PC-9 (cell line): ENCODE results near the gene BHLHE41. TPM values are rescaled to one million over a fixed set of nuclear protein-coding genes. Genes with fewer than 3 reads are reported as not detected.

Source experiments
- Bru-seq: library from RNA; stranded (reverse); fragments of 400-500 nt; gene quantifications from one replicate; lab custom pipeline; 2021; lab: Mats Ljungman, UMichigan
- BruChase-seq, 2 experiments: library from RNA; stranded (reverse); fragments of 400-500 nt; gene quantifications; one replicate each; lab custom pipeline; 2021; lab: Mats Ljungman, UMichigan
- BruUV-seq: library from RNA; stranded (reverse); fragments of 400-500 nt; replicated peaks from 2 replicates; lab custom pipeline; 2021; lab: Mats Ljungman, UMichigan
- CTCF ChIA-PET: fragments of 300-600 bp; sonication (Branson Sonifier 250); formaldehyde crosslinking; loops from one replicate; lab custom pipeline; 2022; ENCODE audit warnings: antibody characterized with exemption; lab: Charles Lee
- POLR2A ChIA-PET: fragments of 300-600 bp; sonication (Branson Sonifier 250); formaldehyde crosslinking; loops from one replicate; lab custom pipeline; 2022; ENCODE audit warnings: antibody characterized with exemption; ENCODE audit not compliant: unreplicated experiment; lab: Charles Lee
- DNase-seq, 2 experiments: peaks; one replicate each; pipeline versions ENCODE4 v3.0.0 to v3.0.0-alpha.2; 2015 to 2022; ENCODE audit warnings: mixed read lengths in 1 of 2
- H2AFZ ChIP-seq: fragments of 200-600 bp; sonication (generic); 2 replicates; pipeline ENCODE4 v1.8.1; 2017; ENCODE audit warnings: antibody characterized with exemption
- H3F3A ChIP-seq: fragments of 200-600 bp; sonication (generic); 2 replicates; pipeline ENCODE4 v1.8.1; 2017; ENCODE audit warnings: antibody characterized with exemption, mild to moderate bottlenecking, low read depth; ENCODE audit not compliant: insufficient read depth
- H3K27ac ChIP-seq: fragments of 200-600 bp; sonication (generic); 2 replicates; pipeline ENCODE4 v1.6.1; 2016; ENCODE audit warnings: mixed run types
- H3K27me3 ChIP-seq: fragments of 200-600 bp; sonication (generic); 2 replicates; pipeline ENCODE4 v1.6.1; 2016; ENCODE audit warnings: low read depth, mixed run types; ENCODE audit not compliant: insufficient read depth
- H3K36me3 ChIP-seq: fragments of 200-600 bp; sonication (generic); 2 replicates; pipeline ENCODE4 v1.6.1; 2016; ENCODE audit warnings: low read depth, mixed run types
- H3K4me1 ChIP-seq: fragments of 200-600 bp; sonication (generic); replicated peaks from 2 replicates; pipeline ENCODE4 v1.6.1; 2016; ENCODE audit warnings: mixed run types; ENCODE audit not compliant: insufficient read depth
- H3K4me2 ChIP-seq: fragments of 200-600 bp; sonication (generic); 2 replicates; pipeline ENCODE4 v1.6.1; 2017; ENCODE audit warnings: mixed run types
- H3K4me3 ChIP-seq: fragments of 200-600 bp; sonication (generic); 2 replicates; pipeline ENCODE4 v1.6.1; 2016; ENCODE audit warnings: mixed run types
- H3K79me2 ChIP-seq: fragments of 200-600 bp; sonication (generic); 2 replicates; pipeline ENCODE4 v1.6.1; 2017; ENCODE audit warnings: low read depth, mixed run types
- H3K9me2 ChIP-seq: fragments of 200-600 bp; sonication (generic); 2 replicates; pipeline ENCODE4 v1.8.1; 2017; ENCODE audit warnings: mild to moderate bottlenecking; ENCODE audit not compliant: insufficient read depth
- H3K9me3 ChIP-seq: fragments of 200-600 bp; sonication (generic); 2 replicates; pipeline ENCODE4 v1.8.1; 2016; ENCODE audit warnings: low read depth; ENCODE audit not compliant: insufficient read depth
- H4K20me1 ChIP-seq: fragments of 200-600 bp; sonication (generic); 2 replicates; pipeline ENCODE4 v1.8.1; 2017; ENCODE audit not compliant: insufficient read depth
- EZH2 ChIP-seq: fragments of 200-600 bp; sonication (generic); IDR thresholded peaks from 2 replicates; pipeline ENCODE4 v1.8.0; 2017; ENCODE audit warnings: antibody characterized with exemption, low read depth
- intact Hi-C: fragments of 100-400 bp; cut with micrococcal nuclease; formaldehyde crosslinking; loops from one replicate; pipeline ENCODE4 v1.10.0; 2022; ENCODE audit not compliant: unreplicated experiment
- long read RNA-seq: library from polyadenylated mRNA; stranded (forward); transcript quantifications from one replicate; pipeline ENCODE4 v2.0.0, GENCODE V29; 2022
- total RNA-seq: library from RNA; stranded (reverse); gene quantifications from 2 replicates; pipeline ENCODE4 v1.2.3, GENCODE V29; 2021
- TF ChIP-seq, protein P1 (sequence below): fragments of 200-600 bp; sonication (generic); conservative IDR thresholded peaks from 2 replicates; pipeline ENCODE4 v1.6.1; 2017; ENCODE audit warnings: mixed run types, antibody characterized with exemption, mild to moderate bottlenecking, moderate library complexity

Gene BHLHE41
- total RNA-seq (30.0 and 57.1 TPM in 2 replicates), Bru-seq, nascent RNA (percentile 84 among the genes with signal in this experiment), BruChase-seq, experiment 1, labeled RNA remaining after a 2-hour chase (percentile 96 among the genes with signal in this experiment), BruChase-seq, experiment 2, labeled RNA remaining after a 6-hour chase (percentile 96 among the genes with signal in this experiment)
- long read RNA-seq, transcript BHLHE41-201 (5 exons, 3,837 nt), result major isoform, 10 of 22 reads
- long read RNA-seq, partial matches to known transcripts, result 1 of 22 reads
- long read RNA-seq, other reads (novel, unspliced or antisense), result 11 of 22 reads

DNA sequence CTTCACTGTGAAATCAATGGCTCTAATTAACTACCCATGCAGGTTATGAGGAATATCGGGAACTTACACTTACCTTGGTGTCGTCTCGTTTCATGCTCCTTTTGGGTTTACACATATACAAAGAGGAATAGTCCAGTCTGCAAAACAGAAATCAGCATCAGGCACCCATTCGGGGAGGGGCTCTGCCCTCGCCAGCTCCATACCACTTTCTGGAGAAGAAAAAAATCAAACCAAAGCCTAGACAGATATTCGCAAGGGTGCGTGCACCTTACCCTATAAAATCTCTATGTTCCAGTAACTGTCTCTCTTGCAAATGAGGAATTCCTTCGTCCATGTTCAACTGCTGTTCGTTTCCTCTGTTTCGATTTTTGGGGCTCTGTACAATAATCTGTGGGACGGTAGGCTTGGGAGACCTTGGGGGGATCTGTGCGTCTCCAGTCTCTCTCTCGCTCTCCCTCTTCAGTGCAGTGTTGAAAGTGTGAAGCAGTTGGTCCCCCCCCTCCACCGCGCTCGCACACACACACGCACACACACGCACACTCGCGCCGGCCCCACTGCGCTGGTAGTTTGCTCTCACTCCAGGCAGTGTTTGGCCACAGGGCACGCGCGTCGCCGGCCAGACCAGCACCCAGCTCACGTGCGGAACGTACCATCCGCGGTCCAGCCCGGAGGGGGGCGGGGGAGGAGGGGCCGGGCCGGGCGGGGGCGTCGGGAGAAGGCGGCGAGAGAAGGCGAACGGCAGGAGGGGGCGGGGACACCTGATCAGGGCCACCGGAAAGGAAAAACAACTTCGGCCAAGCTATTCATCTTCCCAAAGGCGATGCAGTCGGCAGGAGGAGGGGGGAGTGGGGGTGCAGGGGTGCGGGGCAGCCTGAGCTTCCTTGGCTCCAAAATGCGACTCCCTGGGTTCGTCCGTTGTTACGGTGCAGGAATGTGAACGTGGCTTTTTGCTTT is at the start of gene BHLHE41:
BHLHE41 (minus strand) TSS at position 592 of the 954 bp plus-strand sequence; CDS start at position 334, 258 bp downstream.
- TSS peak; percentile 62 for BruUV-seq
- H3K4me1 ChIP-seq, result peaks cover 45% of the 10 kb centered on the region
- no peaks in the 10 kb centered on the region for H3K27me3 ChIP-seq
- peak within 1 kb of the TSS; percentile 87 for H3K4me3 ChIP-seq
- DNase-seq, result peak; percentile 73 to 85
- peaks cover 64% of the 10 kb centered on the region for H3F3A ChIP-seq
- intact Hi-C loops, result loop anchor here (1.0 to 5.0 kb wide), 3 partner anchors 10 to 578 kb away; no protein-coding TSS in a partner anchor
- TF ChIP-seq EZH2, result no peak
- TF ChIP-seq, protein P1, sequence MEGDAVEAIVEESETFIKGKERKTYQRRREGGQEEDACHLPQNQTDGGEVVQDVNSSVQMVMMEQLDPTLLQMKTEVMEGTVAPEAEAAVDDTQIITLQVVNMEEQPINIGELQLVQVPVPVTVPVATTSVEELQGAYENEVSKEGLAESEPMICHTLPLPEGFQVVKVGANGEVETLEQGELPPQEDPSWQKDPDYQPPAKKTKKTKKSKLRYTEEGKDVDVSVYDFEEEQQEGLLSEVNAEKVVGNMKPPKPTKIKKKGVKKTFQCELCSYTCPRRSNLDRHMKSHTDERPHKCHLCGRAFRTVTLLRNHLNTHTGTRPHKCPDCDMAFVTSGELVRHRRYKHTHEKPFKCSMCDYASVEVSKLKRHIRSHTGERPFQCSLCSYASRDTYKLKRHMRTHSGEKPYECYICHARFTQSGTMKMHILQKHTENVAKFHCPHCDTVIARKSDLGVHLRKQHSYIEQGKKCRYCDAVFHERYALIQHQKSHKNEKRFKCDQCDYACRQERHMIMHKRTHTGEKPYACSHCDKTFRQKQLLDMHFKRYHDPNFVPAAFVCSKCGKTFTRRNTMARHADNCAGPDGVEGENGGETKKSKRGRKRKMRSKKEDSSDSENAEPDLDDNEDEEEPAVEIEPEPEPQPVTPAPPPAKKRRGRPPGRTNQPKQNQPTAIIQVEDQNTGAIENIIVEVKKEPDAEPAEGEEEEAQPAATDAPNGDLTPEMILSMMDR, result no peak
- CTCF ChIA-PET, result interaction anchor here (0.5 to 1.6 kb wide), 13 partner anchors 34 to 707 kb away, joined by 3 to 7 read pairs (median 4); no protein-coding TSS in a partner anchor
- no peaks in the 10 kb centered on the region for H3K9me2 ChIP-seq
- no peaks in the 10 kb centered on the region for H3K9me3 ChIP-seq
- H3K4me2 ChIP-seq, result peak within 1 kb of the TSS; percentile 99
- H3K79me2 ChIP-seq, result peaks cover 62% of the 10 kb centered on the region
- peak within 1 kb of the TSS; percentile 97 for H3K27ac ChIP-seq
- H2AFZ ChIP-seq, result peak within 1 kb of the TSS; percentile 96
- no peaks in the 10 kb centered on the region for H4K20me1 ChIP-seq
- POLR2A ChIA-PET, result interaction anchor here (0.5 to 0.8 kb wide), 12 partner anchors 11 to 889 kb away, joined by 3 to 15 read pairs (median 4); no protein-coding TSS in a partner anchor
- peaks cover 15% of the 10 kb centered on the region for H3K36me3 ChIP-seq

- intact Hi-C loops, result no loop called here
- Histone ChIP-seq H3F3A (no peaks in the 10 kb centered on the region), H3K27me3 (no peaks in the 10 kb centered on the region), H3K4me3 (no peak overlapping the region), H3K4me1 (no peaks in the 10 kb centered on the region), H3K79me2 (no peaks in the 10 kb centered on the region), H2AFZ (no peak overlapping the region), H3K9me2 (0 out of 2 replicates have a peak, but pooled peaks cover 3% of the 10 kb centered on the region), H4K20me1 (no peaks in the 10 kb centered on the region), H3K9me3 (no peaks in the 10 kb centered on the region), H3K36me3 (no peaks in the 10 kb centered on the region), H3K4me2 (no peak overlapping the region), H3K27ac (no peak overlapping the region)
- no peak for TF ChIP-seq EZH2
- TF ChIP-seq, protein P1, result no peak
- POLR2A ChIA-PET, result interaction anchor here (0.6 kb wide), 1 partner anchor 45 kb away, joined by 3 read pairs; no protein-coding TSS in a partner anchor
- DNase-seq, result no peak
- BruUV-seq, result no TSS peak
- CTCF ChIA-PET, result no interaction called here
Measured at GRCh38 chr12:26172946-26173552, 48.2 kb upstream of the BHLHE41 start.
